K562 (cell line): ENCODE results near the gene COPS6. TPM values are rescaled to one million over a fixed set of nuclear protein-coding genes. Genes with fewer than 3 reads are reported as not detected.

Experiments
- ATAC-seq: fragments of 200-7000 bp; cut with Tn5 transposase; 3 replicates; pipeline ENCODE4 v1.9.1; 2020; ENCODE audit warnings: moderate library complexity
- BruUV-seq: library from RNA; stranded (reverse); fragments of 400-500 nt; replicated peaks from 2 replicates; lab custom pipeline; 2021; lab: Mats Ljungman, UMichigan
- CTCF ChIA-PET: fragments of 300-600 bp; formaldehyde crosslinking; extraction: SDS; loops from one replicate; lab custom pipeline; 2021; ENCODE audit warnings: low intra/inter-chr PET ratio; lab: Yijun Ruan, JAX
- POLR2A ChIA-PET: fragments of 300-600, 350-650 bp; sonication (Branson Sonifier 250); formaldehyde crosslinking; extraction: SDS; loops from one replicate; lab custom pipeline; 2021; ENCODE audit warnings: antibody characterized with exemption, inconsistent platforms; lab: Yijun Ruan, JAX
- DNase-seq, 4 experiments: peaks; one replicate each; pipeline versions ENCODE4 v3.0.0 to v3.0.0-alpha.2; 2011 to 2018; ENCODE audit warnings: low spot score in 3 of 4, mixed read lengths in 3 of 4; ENCODE audit errors: extremely low read depth in 1 of 4
- FAIRE-seq: peaks from 2 replicates; lab custom pipeline; 2011; peaks lifted over from hg19 to GRCh38; lab: Jason Lieb, UNC
- H2AFZ ChIP-seq: 2 replicates; pipeline ENCODE4 v1.6.0; 2011; ENCODE audit warnings: low read depth, low read length, control low read depth, inconsistent platforms
- H3K27ac ChIP-seq: fragments of 200-600 bp; 3 replicates; pipeline ENCODE4 v1.8.0; 2011; ENCODE audit warnings: low read depth, mild to moderate bottlenecking, control low read depth, inconsistent platforms, low read length, moderate library complexity, mixed read lengths; ENCODE audit errors: extremely low read depth
- H3K27me3 ChIP-seq, 2 experiments: fragments of 300-600 bp in 1 of 2; 2 replicates in 1 of 2; 3 replicates in 1 of 2; pipeline versions ENCODE4 v1.6.0 to v1.8.0; 2011; ENCODE audit warnings: inconsistent platforms in 2 of 2, low read length in 2 of 2, mild to moderate bottlenecking in 1 of 2, mixed read lengths in 1 of 2, moderate library complexity in 1 of 2; ENCODE audit not compliant: control insufficient read depth in 2 of 2, insufficient read depth in 2 of 2
- H3K36me3 ChIP-seq: fragments of 300-600 bp; 3 replicates; pipeline ENCODE4 v1.8.0; 2011; ENCODE audit warnings: mild to moderate bottlenecking, low read length, inconsistent platforms; ENCODE audit not compliant: control insufficient read depth, insufficient read depth
- H3K4me1 ChIP-seq, 2 experiments: fragments of 200-600 bp in 1 of 2; replicated peaks in 1 of 2; 2 replicates in 1 of 2; 3 replicates in 1 of 2; pipeline versions ENCODE4 v1.5.1 to v1.8.0; 2011; ENCODE audit warnings: inconsistent platforms in 2 of 2, low read length in 2 of 2, mild to moderate bottlenecking in 1 of 2, mixed read lengths in 1 of 2, moderate library complexity in 1 of 2; ENCODE audit not compliant: control insufficient read depth in 2 of 2, insufficient read depth in 2 of 2
- H3K4me2 ChIP-seq: 2 replicates; pipeline ENCODE4 v1.6.1; 2011; ENCODE audit warnings: low read length, control low read depth, inconsistent platforms, mixed read lengths; ENCODE audit not compliant: insufficient read depth
- H3K4me3 ChIP-seq: fragments of 200-600 bp; sonication (generic), shearing (Covaris generic); 2 replicates; pipeline ENCODE4 v1.5.1; 2016; ENCODE audit warnings: control low read depth, inconsistent platforms
- H3K79me2 ChIP-seq: fragments of 200-600 bp; 3 replicates; pipeline ENCODE4 v1.8.0; 2011; ENCODE audit warnings: low read length, inconsistent platforms; ENCODE audit not compliant: control insufficient read depth, insufficient read depth
- H3K9ac ChIP-seq, 2 experiments: 2 replicates each; pipeline versions ENCODE4 v1.6.0 to v1.6.1; 2011; ENCODE audit warnings: low read depth in 2 of 2, low read length in 2 of 2, control low read depth in 1 of 2, inconsistent platforms in 1 of 2, mild to moderate bottlenecking in 1 of 2, mixed read lengths in 1 of 2; ENCODE audit not compliant: insufficient read depth in 1 of 2
- H3K9me1 ChIP-seq: one replicate; pipeline ENCODE4 v1.6.0; 2011; ENCODE audit warnings: inconsistent platforms, mild to moderate bottlenecking, low read length, moderate library complexity; ENCODE audit not compliant: control insufficient read depth, insufficient read depth
- H3K9me3 ChIP-seq: replicated peaks from 2 replicates; pipeline ENCODE4 v1.5.1; 2011; ENCODE audit warnings: low read depth, low read length, inconsistent platforms; ENCODE audit not compliant: control insufficient read depth, insufficient read depth
- H4K20me1 ChIP-seq: replicated peaks from 2 replicates; pipeline ENCODE4 v1.6.1; 2011; ENCODE audit warnings: low read length, inconsistent platforms, mixed read lengths; ENCODE audit not compliant: control insufficient read depth, insufficient read depth
- ZNF274 ChIP-seq: IDR thresholded peaks from 2 replicates; pipeline ENCODE4 v1.6.1; 2011; ENCODE audit warnings: low read depth, mild to moderate bottlenecking, low read length, moderate library complexity, borderline replicate concordance
- WGBS: fragments of 100-300 bp; shearing (Covaris generic); methylation state at CpG from one replicate; pipeline ENCODE4 v1.1.6; 2016; ENCODE audit warnings: low coverage, mixed read lengths; ENCODE audit not compliant: insufficient coverage; ENCODE audit errors: missing lambda C conversion rate; 5-methylcytosine and 5-hydroxymethylcytosine counted together
- in situ Hi-C: fragments of 300-500 bp; cut with MboI; formaldehyde crosslinking; loops from 4 replicates; pipeline ENCODE4 v1.15.0; 2018; ENCODE audit warnings: inconsistent platforms, mixed read lengths
- intact Hi-C: fragments of 100-400 bp; cut with micrococcal nuclease; formaldehyde crosslinking; loops from 2 replicates; pipeline ENCODE4 v1.14.2; 2022
- polyA plus RNA-seq, 8 experiments: library from polyadenylated mRNA; depleted of rRNA in 4 of 8; stranded (reverse) in 5 of 8; unstranded in 3 of 8; fragments of >200 nt; fragmentation: Nextera tagmentation in 2 of 8; fragmentation: Illumina TruSeq in 1 of 8; extraction: Ambion mirVana in 2 of 8; extraction: Trizol in 1 of 8; gene quantifications; 2 replicates each; pipeline versions ENCODE4 v1.2.1 to v1.2.3, GENCODE V29; 2011 to 2014; ENCODE audit warnings: inconsistent platforms in 1 of 8, missing spikeins in 1 of 8
- total RNA-seq, 7 experiments: library from RNA; depleted of rRNA in 6 of 7; stranded (reverse); fragments of >200 nt in 6 of 7; fragmentation: Illumina TruSeq in 2 of 7; extraction: Trizol in 2 of 7; gene quantifications; 2 replicates each; pipeline versions ENCODE4 v1.2.1 to v1.2.3, GENCODE V29; 2011 to 2021; ENCODE audit warnings: low replicate concordance in 1 of 7
- TF ChIP-seq, protein P1 (sequence below): fragments of 450-650 bp; IDR thresholded peaks from 2 replicates; pipeline ENCODE4 v1.7.1; 2018; ENCODE audit warnings: mild to moderate bottlenecking, low read depth; ENCODE audit not compliant: partially characterized antibody
- TF ChIP-seq, protein P2 (sequence below): fragments of 250-450 bp; sonication (Bioruptor Pico); IDR thresholded peaks from 2 replicates; pipeline ENCODE4 v1.9.0; 2021; ENCODE audit warnings: mild to moderate bottlenecking, inconsistent platforms

The COPS6 gene
- total and polyA plus RNA-seq, 9 of the 15 experiments (the other 6 are each of a cell fraction or from before 2014, with no cell fraction given): 63.0 to 331 (median 168) TPM

DNA sequence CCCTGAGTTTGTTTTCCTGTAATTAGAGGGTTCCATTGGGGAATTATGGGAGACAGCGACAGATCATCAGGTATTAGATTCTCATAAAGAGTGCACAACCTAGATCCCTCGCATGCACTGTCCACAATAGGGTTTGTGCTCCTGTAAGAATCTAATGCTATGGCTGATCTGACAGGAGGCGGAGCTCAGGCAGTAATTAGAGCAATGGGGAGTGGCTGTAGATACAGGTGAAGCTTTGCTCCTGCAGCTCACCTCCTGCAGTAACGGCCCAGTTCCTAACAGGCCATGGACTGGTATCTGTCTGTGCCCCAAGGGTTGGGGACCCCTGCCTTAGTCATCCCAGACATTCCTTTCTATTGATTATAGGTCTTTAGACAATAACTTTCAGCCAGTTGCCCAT is 40.1 kb upstream of the COPS6 start:
- H3K27me3 ChIP-seq: no peaks in the 10 kb centered on the region
- ChIA-PET POLR2A (no interaction called here), CTCF (no interaction called here)
- no TSS peak for BruUV-seq
- TF ChIP-seq, protein P1, sequence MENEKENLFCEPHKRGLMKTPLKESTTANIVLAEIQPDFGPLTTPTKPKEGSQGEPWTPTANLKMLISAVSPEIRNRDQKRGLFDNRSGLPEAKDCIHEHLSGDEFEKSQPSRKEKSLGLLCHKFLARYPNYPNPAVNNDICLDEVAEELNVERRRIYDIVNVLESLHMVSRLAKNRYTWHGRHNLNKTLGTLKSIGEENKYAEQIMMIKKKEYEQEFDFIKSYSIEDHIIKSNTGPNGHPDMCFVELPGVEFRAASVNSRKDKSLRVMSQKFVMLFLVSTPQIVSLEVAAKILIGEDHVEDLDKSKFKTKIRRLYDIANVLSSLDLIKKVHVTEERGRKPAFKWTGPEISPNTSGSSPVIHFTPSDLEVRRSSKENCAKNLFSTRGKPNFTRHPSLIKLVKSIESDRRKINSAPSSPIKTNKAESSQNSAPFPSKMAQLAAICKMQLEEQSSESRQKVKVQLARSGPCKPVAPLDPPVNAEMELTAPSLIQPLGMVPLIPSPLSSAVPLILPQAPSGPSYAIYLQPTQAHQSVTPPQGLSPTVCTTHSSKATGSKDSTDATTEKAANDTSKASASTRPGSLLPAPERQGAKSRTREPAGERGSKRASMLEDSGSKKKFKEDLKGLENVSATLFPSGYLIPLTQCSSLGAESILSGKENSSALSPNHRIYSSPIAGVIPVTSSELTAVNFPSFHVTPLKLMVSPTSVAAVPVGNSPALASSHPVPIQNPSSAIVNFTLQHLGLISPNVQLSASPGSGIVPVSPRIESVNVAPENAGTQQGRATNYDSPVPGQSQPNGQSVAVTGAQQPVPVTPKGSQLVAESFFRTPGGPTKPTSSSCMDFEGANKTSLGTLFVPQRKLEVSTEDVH: no peak
- no peak for TF ChIP-seq ZNF274
- TF ChIP-seq, protein P2, sequence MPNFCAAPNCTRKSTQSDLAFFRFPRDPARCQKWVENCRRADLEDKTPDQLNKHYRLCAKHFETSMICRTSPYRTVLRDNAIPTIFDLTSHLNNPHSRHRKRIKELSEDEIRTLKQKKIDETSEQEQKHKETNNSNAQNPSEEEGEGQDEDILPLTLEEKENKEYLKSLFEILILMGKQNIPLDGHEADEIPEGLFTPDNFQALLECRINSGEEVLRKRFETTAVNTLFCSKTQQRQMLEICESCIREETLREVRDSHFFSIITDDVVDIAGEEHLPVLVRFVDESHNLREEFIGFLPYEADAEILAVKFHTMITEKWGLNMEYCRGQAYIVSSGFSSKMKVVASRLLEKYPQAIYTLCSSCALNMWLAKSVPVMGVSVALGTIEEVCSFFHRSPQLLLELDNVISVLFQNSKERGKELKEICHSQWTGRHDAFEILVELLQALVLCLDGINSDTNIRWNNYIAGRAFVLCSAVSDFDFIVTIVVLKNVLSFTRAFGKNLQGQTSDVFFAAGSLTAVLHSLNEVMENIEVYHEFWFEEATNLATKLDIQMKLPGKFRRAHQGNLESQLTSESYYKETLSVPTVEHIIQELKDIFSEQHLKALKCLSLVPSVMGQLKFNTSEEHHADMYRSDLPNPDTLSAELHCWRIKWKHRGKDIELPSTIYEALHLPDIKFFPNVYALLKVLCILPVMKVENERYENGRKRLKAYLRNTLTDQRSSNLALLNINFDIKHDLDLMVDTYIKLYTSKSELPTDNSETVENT: 0 out of 2 replicates have a peak, but pooled peaks have one; percentile 32
- peaks cover 3 to 14% of the 10 kb centered on the region in 2 experiments; a peak in 3 of 5 replicates for H3K4me1 ChIP-seq
- H3K9me1 ChIP-seq: no peaks in the 10 kb centered on the region
- H3K9ac ChIP-seq: no peak overlapping the region
- H4K20me1 ChIP-seq: no peaks in the 10 kb centered on the region
- H2AFZ ChIP-seq: peak overlapping the region; percentile 99
- no peak for FAIRE-seq
- peaks cover 3% of the 10 kb centered on the region; the same call in 1 of the 3 replicates for H3K36me3 ChIP-seq
- 0 out of 2 replicates have a peak, but pooled peaks cover 2% of the 10 kb centered on the region for H3K9me3 ChIP-seq
- H3K4me3 ChIP-seq: no peak overlapping the region
- no peak for DNase-seq
- in situ Hi-C loops: no loop called here
- WGBS: 77% methylated on average over 4 of the region's 4 CpGs
- intact Hi-C loops: loop anchor here (2.0 to 5.0 kb wide), 2 partner anchors 32 to 79 kb away; partner anchors contain the start of genes MBLAC1 and ZNF3
- H3K27ac ChIP-seq: no peak overlapping the region
- H3K79me2 ChIP-seq: peaks cover 10% of the 10 kb centered on the region
- no peak overlapping the region for H3K4me2 ChIP-seq
- no peak for ATAC-seq
